ENCODE data around the gene KIAA0930.
"Not testable (repeated sequence)": the region's sequence is repeated elsewhere in the genome, so short reads cannot be mapped to it uniquely, and the experiment has no call there.

DNA sequence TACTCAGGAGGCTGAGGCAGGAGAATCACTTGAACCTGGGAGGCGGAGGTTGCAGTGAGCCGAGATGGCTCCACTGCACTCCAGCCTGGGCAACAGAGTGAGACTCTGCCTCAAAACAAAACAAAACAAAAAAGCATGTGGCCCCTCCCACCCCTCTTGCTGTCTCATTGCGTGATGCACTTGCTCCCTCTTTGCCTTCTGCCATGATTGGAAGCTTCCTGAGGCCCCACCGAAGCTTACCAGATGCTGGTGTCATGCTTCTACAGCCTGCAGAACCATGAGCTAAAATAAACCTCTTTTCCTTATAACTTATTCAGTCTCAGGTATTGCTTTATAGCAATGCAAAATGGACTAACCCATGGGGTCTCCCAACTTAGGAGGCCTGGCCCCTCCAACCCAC, 17.2 kb upstream of the KIAA0930 start:
- TF ChIP-seq CTCF, POLR2AphosphoS5, POLR2A (IDR thresholded peaks at IDR 0.05): not testable (repeated sequence)

Data from breast epithelium (tissue), 3 donors.